ENCODE measurements around the gene TNFRSF1A. TPM values are rescaled to one million over a fixed set of nuclear protein-coding genes. Genes with fewer than 3 reads are reported as not detected.

TNFRSF1A gene
- total and polyA plus RNA-seq, 2 of the 13 experiments (the other 11 are each of a cell fraction or from before 2014, with no cell fraction given) = 41.5 to 61.2 TPM

DNA sequence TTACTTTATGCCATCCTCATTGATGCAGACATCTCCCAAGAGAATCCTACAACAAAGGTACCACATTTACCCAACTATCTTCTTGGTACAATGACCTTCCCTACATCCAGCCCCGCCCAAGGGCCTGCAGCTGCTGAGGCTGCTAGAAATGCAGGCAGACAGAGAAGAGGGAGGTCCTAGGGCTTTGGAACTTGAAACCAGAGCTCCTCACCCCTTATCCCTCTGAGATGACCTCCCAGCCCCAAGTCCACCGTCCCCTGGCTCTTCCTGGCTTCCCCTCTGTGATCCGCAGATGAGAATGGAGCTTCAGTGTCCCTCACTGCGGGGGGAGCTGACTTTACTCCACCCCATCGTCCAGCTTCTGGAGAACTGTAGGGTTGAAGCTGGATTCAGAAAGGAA is 1.6 kb upstream of the TNFRSF1A start:
- Histone ChIP-seq H2AFZ (ENCODE audit: low read length) (no peak overlapping the region), H3K4me2 (ENCODE audit: low read depth, low read length) (peak overlapping the region; percentile 66), H3K36me3 (replicated peaks in 1 of 2; ENCODE audit: control insufficient read depth in 1 of 2, insufficient read depth in 2 of 2, low read length in 2 of 2) (no peaks in the 10 kb centered on the region), H3K4me1 (ENCODE audit: insufficient read depth, low read length) (peaks cover 61% of the 10 kb centered on the region), H3K9me3 (ENCODE audit: low read length) (no peaks in the 10 kb centered on the region), H3K27me3 (ENCODE audit: control insufficient read depth in 1 of 2, insufficient read depth in 2 of 2, low read length in 2 of 2) (no peaks in the 10 kb centered on the region; a peak in 1 of 5 replicates), H3K9ac (ENCODE audit: insufficient read depth, low read depth, low read length) (0 out of 2 replicates have a peak overlapping the region, but pooled peaks have one; percentile 5), H3K79me2 (ENCODE audit: insufficient read depth, low read length) (peaks cover 40% of the 10 kb centered on the region), H3K27ac (ENCODE audit: extremely low read length, insufficient read depth, low read length) (peak overlapping the region; percentile 37), H3K4me3 (replicated peaks in 1 of 3; ENCODE audit: insufficient read depth in 1 of 3, low read depth in 2 of 3, low read length in 3 of 3) (peak overlapping the region; percentile 1 to 21 (median 9); a peak in 2 of 6 replicates), H4K20me1 (ENCODE audit: insufficient read depth, low read length) (no peaks in the 10 kb centered on the region)
- intact Hi-C loops (cut with micrococcal nuclease; ENCODE audit: unreplicated experiment) (loop anchor here (10.0 kb wide), 1 partner anchor 191 kb away; the partner anchor contains the start of gene GAPDH), in situ Hi-C loops (cut with HindIII; ENCODE audit: extremely low pct_ligation_motif_present, low pct_unique_long_range_greater_than_20kb) (no loop called here)
- peak; percentile 6; the same call in 2 of the 3 replicates for ATAC-seq
- ChIA-PET POLR2A (interaction anchor here (0.6 to 11.0 kb wide), 8 partner anchors 7 to 127 kb away, joined by 3 to 220 read pairs (median 4); partner anchors contain the start of genes LTBR and VAMP1), CTCF (ENCODE audit: low intra/inter-chr PET ratio, low total read pairs) (no interaction called here)
- no peak for DNase-seq (ENCODE audit: low spot score)
- peak; percentile 72 for FAIRE-seq
- BruUV-seq (replicated peaks) = no TSS peak
- 14% methylated on average over 5 of the region's 5 CpGs for WGBS (ENCODE audit: low lambda C conversion rate)
- TF ChIP-seq ZNF841 (CRISPR knock-in tag; IDR thresholded peaks at IDR 0.05; ENCODE audit: borderline replicate concordance) (no peak), KMT2A (CRISPR knock-in tag; IDR thresholded peaks at IDR 0.05) (0 out of 2 replicates have a peak, but pooled peaks have one; percentile 25), HNF4G (IDR thresholded peaks at IDR 0.05; ENCODE audit: borderline replicate concordance, low read depth, low read length) (peak; percentile 19; the same call in 1 of the 2 replicates), HNF4G (CRISPR knock-in tag; IDR thresholded peaks at IDR 0.05; ENCODE audit: borderline replicate concordance, low read depth) (no peak), HNF4A (CRISPR knock-in tag; IDR thresholded peaks at IDR 0.05) (peak; percentile 53; the same call in 1 of the 2 replicates), ZNF629 (CRISPR knock-in tag; conservative IDR thresholded peaks at IDR 0.05) (no peak), EHMT2 (IDR thresholded peaks at IDR 0.05; ENCODE audit: borderline replicate concordance, low read depth, low read length) (no peak), ZNF773 (CRISPR knock-in tag; IDR thresholded peaks at IDR 0.05; ENCODE audit: borderline replicate concordance) (no peak), TCF7L2 (IDR thresholded peaks at IDR 0.05; ENCODE audit: low read depth, low read length) (no peak), ZNF292 (CRISPR knock-in tag; IDR thresholded peaks at IDR 0.05; ENCODE audit: borderline replicate concordance, low read depth) (peak; percentile 53; the same call in 1 of the 2 replicates), ZNF7 (CRISPR knock-in tag; IDR thresholded peaks at IDR 0.05) (no peak), GATAD2A (CRISPR knock-in tag; IDR thresholded peaks at IDR 0.05) (no peak), HOXD1 (CRISPR knock-in tag; IDR thresholded peaks at IDR 0.05) (no peak), STAG1 (CRISPR knock-in tag; IDR thresholded peaks at IDR 0.05) (no peak)
- TF ChIP-seq, protein P1, sequence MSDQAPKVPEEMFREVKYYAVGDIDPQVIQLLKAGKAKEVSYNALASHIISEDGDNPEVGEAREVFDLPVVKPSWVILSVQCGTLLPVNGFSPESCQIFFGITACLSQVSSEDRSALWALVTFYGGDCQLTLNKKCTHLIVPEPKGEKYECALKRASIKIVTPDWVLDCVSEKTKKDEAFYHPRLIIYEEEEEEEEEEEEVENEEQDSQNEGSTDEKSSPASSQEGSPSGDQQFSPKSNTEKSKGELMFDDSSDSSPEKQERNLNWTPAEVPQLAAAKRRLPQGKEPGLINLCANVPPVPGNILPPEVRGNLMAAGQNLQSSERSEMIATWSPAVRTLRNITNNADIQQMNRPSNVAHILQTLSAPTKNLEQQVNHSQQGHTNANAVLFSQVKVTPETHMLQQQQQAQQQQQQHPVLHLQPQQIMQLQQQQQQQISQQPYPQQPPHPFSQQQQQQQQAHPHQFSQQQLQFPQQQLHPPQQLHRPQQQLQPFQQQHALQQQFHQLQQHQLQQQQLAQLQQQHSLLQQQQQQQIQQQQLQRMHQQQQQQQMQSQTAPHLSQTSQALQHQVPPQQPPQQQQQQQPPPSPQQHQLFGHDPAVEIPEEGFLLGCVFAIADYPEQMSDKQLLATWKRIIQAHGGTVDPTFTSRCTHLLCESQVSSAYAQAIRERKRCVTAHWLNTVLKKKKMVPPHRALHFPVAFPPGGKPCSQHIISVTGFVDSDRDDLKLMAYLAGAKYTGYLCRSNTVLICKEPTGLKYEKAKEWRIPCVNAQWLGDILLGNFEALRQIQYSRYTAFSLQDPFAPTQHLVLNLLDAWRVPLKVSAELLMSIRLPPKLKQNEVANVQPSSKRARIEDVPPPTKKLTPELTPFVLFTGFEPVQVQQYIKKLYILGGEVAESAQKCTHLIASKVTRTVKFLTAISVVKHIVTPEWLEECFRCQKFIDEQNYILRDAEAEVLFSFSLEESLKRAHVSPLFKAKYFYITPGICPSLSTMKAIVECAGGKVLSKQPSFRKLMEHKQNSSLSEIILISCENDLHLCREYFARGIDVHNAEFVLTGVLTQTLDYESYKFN (CRISPR knock-in tag; conservative IDR thresholded peaks at IDR 0.05) = peak; percentile 27; the same call in 1 of the 2 replicates
- TF ChIP-seq, protein P2, sequence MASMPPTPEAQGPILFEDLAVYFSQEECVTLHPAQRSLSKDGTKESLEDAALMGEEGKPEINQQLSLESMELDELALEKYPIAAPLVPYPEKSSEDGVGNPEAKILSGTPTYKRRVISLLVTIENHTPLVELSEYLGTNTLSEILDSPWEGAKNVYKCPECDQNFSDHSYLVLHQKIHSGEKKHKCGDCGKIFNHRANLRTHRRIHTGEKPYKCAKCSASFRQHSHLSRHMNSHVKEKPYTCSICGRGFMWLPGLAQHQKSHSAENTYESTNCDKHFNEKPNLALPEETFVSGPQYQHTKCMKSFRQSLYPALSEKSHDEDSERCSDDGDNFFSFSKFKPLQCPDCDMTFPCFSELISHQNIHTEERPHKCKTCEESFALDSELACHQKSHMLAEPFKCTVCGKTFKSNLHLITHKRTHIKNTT (CRISPR knock-in tag; IDR thresholded peaks at IDR 0.05) = no peak
- TF ChIP-seq, protein P3, sequence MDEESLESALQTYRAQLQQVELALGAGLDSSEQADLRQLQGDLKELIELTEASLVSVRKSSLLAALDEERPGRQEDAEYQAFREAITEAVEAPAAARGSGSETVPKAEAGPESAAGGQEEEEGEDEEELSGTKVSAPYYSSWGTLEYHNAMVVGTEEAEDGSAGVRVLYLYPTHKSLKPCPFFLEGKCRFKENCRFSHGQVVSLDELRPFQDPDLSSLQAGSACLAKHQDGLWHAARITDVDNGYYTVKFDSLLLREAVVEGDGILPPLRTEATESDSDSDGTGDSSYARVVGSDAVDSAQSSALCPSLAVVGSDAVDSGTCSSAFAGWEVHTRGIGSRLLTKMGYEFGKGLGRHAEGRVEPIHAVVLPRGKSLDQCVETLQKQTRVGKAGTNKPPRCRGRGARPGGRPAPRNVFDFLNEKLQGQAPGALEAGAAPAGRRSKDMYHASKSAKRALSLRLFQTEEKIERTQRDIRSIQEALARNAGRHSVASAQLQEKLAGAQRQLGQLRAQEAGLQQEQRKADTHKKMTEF (CRISPR knock-in tag; IDR thresholded peaks at IDR 0.05) = 0 out of 2 replicates have a peak, but pooled peaks have one; percentile 3
- TF ChIP-seq, protein P4, sequence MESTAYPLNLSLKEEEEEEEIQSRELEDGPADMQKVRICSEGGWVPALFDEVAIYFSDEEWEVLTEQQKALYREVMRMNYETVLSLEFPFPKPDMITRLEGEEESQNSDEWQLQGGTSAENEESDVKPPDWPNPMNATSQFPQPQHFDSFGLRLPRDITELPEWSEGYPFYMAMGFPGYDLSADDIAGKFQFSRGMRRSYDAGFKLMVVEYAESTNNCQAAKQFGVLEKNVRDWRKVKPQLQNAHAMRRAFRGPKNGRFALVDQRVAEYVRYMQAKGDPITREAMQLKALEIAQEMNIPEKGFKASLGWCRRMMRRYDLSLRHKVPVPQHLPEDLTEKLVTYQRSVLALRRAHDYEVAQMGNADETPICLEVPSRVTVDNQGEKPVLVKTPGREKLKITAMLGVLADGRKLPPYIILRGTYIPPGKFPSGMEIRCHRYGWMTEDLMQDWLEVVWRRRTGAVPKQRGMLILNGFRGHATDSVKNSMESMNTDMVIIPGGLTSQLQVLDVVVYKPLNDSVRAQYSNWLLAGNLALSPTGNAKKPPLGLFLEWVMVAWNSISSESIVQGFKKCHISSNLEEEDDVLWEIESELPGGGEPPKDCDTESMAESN (CRISPR knock-in tag; conservative IDR thresholded peaks at IDR 0.05) = no peak
